Heart left ventricle (tissue), 13 donors: ENCODE data around the gene EEF1A2.

ENCODE experiments used
- POLR2A ChIP-seq, 2 donors: fragments of 450-650 bp; IDR thresholded peaks; one replicate each; pipeline ENCODE4 v1.6.1; 2017; ENCODE audit warnings: antibody characterized with exemption in 2 of 2, mild to moderate bottlenecking in 2 of 2, moderate library complexity in 2 of 2
- TF ChIP-seq, protein P1 (sequence below), 12 donors: fragments of 200-600 bp; sonication (generic) in 4 of 12; IDR thresholded peaks; one replicate each; pipeline versions ENCODE4 v1.5.0 to v1.8.0; 2018 to 2022; ENCODE audit warnings: antibody characterized with exemption in 12 of 12, mild to moderate bottlenecking in 5 of 12
- donor health status: ischemic (EF 13 %, LVEDD 7.1; RV severe dilation, severe dysfunction).
- donor health status: DM: no; HTN: yes; CAD: no.
- donor health status: DM: no; HTN: no; CAD: no.
- donor health status: ischemic (EF 25% LVEDD 6.9; RV normal size, moderate dysfunction).
- donor health status: ischemic (EF 25% LVEDD 5.7; RV mildly dilated, moderate dysfunction).
- donor health status: ischemic (EF 35%, LVEDD 5.7; RV mildly dilated, moderate dysfunction).
- donor health status: nonischemic (EF 11% LVEDD 7.7; RV severe dilation, severe dysfunction).
- donor health status: DM: yes; HTN: yes; CAD: no.
- donor health status: PGD.
- donor health status: ischemic (EF 29% LVEDD 5.4; RV normal size, mild dysfunction).
- donor health status: nonischemic (EF 23%, LVEDD 6.1; RV moderate dilation, normal function).

DNA sequence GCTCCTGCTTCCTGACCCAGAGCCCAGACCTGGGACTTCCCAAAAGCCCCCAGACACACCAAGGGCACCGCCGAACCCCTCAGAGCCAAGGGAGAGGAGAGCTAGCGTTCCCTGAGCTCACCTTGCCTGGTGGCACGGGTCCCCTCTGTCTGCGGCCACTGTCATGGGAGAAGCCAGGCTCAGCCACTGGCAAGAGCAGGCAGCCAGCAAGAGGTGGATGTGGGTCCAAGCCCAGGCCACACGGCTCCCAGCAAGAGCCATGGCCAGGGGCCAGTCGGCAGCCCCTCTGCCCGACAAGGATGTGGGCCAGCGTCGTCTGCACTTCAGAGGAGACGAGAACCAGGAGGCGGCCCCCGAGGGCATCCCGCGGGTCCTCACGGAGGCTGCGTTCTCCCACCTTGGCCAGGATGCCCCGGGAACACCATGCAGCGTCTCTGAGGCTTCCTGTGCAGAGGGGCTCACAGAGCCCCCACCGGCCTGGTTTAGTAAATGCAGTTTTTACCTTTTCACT is 19.5 kb upstream of the EEF1A2 start:
- TF ChIP-seq, protein P1, sequence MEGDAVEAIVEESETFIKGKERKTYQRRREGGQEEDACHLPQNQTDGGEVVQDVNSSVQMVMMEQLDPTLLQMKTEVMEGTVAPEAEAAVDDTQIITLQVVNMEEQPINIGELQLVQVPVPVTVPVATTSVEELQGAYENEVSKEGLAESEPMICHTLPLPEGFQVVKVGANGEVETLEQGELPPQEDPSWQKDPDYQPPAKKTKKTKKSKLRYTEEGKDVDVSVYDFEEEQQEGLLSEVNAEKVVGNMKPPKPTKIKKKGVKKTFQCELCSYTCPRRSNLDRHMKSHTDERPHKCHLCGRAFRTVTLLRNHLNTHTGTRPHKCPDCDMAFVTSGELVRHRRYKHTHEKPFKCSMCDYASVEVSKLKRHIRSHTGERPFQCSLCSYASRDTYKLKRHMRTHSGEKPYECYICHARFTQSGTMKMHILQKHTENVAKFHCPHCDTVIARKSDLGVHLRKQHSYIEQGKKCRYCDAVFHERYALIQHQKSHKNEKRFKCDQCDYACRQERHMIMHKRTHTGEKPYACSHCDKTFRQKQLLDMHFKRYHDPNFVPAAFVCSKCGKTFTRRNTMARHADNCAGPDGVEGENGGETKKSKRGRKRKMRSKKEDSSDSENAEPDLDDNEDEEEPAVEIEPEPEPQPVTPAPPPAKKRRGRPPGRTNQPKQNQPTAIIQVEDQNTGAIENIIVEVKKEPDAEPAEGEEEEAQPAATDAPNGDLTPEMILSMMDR (IDR thresholded peaks at IDR 0.05), result no peak
- no peak for TF ChIP-seq POLR2A (IDR thresholded peaks at IDR 0.05)
